HEK293 (cell line): ENCODE measurements around the gene CAP1.

Source experiments
- AEBP2 ChIP-seq: fragments of 450-650 bp; formaldehyde crosslinking; IDR thresholded peaks from 2 replicates; pipeline ENCODE4 v1.5.1; 2016; ENCODE audit warnings: missing biosample characterization, missing genetic modification characterization, borderline replicate concordance
- CTCF ChIP-seq: fragments of 450-650 bp; formaldehyde crosslinking; IDR thresholded peaks from 2 replicates; pipeline ENCODE4 v1.5.1; 2016; ENCODE audit warnings: missing biosample characterization, missing genetic modification characterization
- ZBTB21 ChIP-seq: fragments of 450-650 bp; formaldehyde crosslinking; IDR thresholded peaks from 2 replicates; pipeline ENCODE4 v1.5.1; 2017; ENCODE audit warnings: missing biosample characterization, missing genetic modification characterization
- ZFHX2 ChIP-seq: fragments of 450-650 bp; formaldehyde crosslinking; conservative IDR thresholded peaks from 2 replicates; pipeline ENCODE4 v1.5.1; 2016; ENCODE audit warnings: missing biosample characterization, missing genetic modification characterization
- ZNF121 ChIP-seq: fragments of 450-650 bp; formaldehyde crosslinking; IDR thresholded peaks from 2 replicates; pipeline ENCODE4 v1.5.1; 2016; ENCODE audit warnings: missing biosample characterization, missing genetic modification characterization
- ZNF785 ChIP-seq: fragments of 450-650 bp; formaldehyde crosslinking; IDR thresholded peaks from 2 replicates; pipeline ENCODE4 v1.5.1; 2016; ENCODE audit warnings: missing biosample characterization, missing genetic modification characterization

GRCh38 chr1:40078512-40079333 lies 38.2 kb downstream of the CAP1 start:
- TF ChIP-seq ZNF121 (tag by site-specific recombination), result no peak
- no peak for TF ChIP-seq ZFHX2 (tag by site-specific recombination)
- TF ChIP-seq ZBTB21, result no peak
- TF ChIP-seq AEBP2 (tag by site-specific recombination), result no peak
- TF ChIP-seq CTCF (tag by site-specific recombination), result peak; percentile 17; the same call in 1 of the 2 replicates
- TF ChIP-seq ZNF785 (tag by site-specific recombination), result no peak
